T-helper 1 cell treated with Interleukin-12 subunit alpha and Interleukin-12 subunit beta and Interleukin-4 antibody, amounts not matched to agents 30 ng/mL and 1 ng/mL, for 36 hours (primary cell): ENCODE results near the gene RBMS3. TPM values are rescaled to one million over a fixed set of nuclear protein-coding genes. Genes with fewer than 3 reads are reported as not detected.
"Not testable (repeated sequence)": the region's sequence is repeated elsewhere in the genome, so short reads cannot be mapped to it uniquely, and the experiment has no call there.

Source experiments
- intact Hi-C: fragments of 100-400 bp; cut with micrococcal nuclease; formaldehyde crosslinking; loops from one replicate; pipeline ENCODE4 v1.15.1; 2024
- total RNA-seq: library from RNA; stranded (reverse); gene quantifications from 2 replicates; pipeline ENCODE4 v1.2.3, GENCODE V29; 2022

Gene RBMS3
- total RNA-seq, 1 donor from 2014 or later = 4.1 TPM

DNA sequence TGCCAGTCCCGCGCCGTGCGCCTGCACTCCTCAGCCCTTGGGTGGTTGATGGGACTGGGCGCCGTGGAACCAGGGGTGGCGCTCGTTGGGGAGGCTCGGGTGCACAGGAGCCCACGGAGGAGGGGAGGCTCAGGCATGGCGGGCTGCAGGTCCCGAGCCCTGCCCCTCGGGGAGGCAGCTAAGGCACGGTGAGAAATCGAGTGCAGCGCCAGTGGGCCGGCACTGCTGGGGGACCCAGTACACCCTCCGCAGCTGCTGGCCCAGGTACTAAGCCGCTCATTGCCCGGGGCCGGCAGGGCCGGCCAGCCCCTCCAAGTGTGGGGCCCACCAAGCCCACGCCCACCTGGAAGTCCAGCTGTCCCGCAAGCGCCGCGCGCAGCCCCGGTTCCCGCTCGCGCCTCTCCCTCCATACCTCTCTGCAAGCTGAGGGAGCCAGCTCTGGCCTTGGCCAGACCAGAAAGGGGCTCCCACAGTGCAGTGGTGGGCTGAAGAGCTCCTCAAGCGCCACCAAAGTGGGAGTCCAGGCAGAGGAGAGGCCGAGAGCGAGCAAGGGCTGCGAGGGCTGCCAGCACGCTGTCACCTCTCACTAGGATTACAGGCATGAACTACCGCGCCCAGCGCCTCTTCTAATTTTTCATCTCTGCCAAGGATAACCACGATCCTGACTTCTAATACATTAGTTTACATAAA lies 192.8 kb downstream of the RBMS3 start:
- intact Hi-C loops = not testable (repeated sequence)

DNA sequence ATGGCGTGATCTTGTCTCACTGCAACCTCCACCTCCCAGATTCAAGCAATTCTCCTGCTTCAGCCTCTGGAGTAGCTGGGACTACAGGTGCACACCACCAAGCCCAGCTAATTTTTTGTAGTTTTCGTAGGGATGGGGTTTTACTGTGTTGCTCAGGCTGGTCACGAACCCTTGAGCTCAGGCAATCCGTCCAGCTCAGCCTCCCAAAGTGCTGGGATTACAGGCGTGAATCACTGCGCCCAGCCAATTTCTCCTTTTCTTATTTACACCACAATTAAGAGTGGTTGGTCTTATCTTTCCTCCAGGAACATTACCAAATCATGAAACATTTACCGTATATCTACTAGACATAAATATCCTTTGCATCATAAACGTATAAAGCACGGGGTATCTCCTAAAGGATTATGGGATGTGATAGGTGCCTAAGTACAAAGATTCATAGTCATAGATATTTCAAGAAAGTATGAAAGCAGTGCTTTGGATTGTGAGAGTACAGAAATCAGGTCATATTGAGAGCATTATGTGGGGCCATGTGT lies 194.5 kb downstream of the RBMS3 start:
- intact Hi-C loops = no loop called here

DNA sequence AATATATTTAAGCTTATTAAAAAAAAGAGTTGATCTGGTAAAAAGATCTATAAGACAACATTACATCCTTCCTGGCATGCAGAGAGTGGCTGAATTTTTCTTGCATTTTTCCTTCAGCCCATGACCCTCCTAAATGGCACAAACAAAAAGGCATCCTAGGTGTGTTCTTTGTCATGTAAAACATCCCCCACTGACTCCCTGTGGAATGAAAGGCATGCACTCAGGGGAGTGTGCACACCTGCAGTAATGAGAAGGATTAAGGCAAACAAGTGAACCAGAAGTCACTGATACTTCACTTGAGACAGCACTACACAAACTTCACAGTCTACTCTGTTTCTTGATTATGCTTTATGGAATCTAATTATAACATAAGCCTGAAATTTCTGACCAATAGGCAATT lies 195.0 kb downstream of the RBMS3 start:
- intact Hi-C loops = no loop called here

DNA sequence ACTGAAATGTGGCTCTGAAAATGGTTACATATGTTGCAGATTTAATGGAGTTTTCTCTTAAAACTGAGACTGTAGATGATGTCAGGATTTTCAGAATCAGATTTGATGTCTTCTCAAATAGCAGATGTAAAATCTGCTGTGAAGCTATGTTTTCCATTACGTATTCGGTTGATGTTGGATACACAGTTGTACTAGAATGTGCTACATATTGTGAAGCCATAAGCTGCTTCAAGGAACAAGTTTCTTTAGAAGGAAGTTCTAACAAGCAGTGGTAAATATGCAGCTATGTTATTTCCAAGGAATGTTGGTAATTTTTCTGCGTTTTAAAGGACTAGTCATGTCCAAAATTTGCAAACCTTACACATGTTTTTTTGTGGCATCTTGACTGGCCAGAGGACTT lies 197.7 kb downstream of the RBMS3 start:
- intact Hi-C loops = no loop called here

DNA sequence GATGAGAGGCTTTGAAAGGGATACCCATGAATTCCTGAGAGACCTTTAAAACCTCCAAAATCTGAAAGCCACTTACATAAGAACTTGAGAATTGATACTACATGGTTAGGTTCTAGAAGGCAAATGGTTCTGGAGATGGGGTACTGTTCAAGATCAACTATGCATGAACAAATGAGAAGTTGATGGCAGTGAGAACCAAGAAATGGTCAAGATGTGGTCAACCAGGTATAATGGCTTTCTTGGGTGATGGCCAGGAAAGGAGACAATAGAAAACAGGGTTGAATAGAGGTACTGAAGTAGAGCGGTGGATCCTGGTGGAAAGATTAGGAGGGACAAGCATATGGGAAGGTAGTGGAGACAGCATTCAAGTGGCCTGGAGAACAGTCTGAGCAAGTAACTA lies 200.4 kb downstream of the RBMS3 start:
- intact Hi-C loops = no loop called here

DNA sequence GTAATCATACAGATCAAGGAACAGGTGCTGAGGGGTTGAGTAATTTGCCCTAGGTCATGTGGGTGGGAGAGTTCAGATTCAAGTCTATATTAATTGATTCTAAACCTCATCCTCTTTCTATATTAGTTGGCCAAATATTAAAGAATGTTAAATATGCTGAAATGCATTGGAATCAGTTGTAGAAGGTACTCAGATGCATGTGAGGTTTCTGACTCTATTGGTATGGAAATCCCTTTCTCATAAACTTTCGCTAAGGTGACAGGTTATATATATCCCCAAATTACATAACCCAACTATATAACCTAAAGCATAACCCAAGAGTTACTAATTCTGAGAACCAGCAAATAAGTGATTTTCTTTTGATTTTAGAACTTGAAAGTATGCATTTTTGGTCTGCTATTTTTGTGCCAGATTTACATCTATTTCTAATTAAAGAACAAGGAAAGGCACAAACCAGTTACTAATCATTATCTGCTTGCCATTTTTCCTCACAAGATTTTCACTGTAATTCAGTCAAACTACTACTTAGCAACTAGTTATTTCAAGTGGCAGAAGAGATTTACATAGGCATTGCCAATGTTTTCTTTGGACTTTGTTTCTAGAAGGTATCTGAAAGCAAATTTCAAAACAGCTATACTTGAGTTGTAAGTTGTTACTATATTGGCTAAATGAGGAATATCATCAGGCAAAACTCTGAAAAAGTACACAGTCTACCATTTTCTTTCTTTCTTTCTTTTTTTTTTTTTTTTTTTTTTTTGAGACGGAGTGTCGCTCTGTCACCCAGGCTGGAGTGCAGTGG lies 201.3 kb downstream of the RBMS3 start:
- intact Hi-C loops = no loop called here

DNA sequence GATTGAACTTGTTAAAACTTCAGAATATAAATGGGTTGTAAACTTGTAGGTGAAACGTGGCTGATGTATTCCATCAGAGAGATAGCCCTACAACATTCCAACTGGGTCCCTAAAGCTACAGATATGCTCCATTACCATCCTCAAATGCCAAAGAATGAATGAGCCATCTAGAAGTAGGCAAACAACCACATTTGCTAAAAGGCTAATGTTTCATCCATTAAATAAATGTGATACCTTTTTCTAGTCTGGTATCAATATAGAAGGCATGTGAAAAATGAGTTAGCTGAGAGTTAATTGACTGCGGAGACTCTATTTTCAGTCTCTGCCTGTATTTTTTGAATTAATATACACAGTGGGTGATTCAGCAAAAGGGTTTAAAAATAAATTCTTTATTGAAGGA lies 203.8 kb downstream of the RBMS3 start:
- intact Hi-C loops = no loop called here

DNA sequence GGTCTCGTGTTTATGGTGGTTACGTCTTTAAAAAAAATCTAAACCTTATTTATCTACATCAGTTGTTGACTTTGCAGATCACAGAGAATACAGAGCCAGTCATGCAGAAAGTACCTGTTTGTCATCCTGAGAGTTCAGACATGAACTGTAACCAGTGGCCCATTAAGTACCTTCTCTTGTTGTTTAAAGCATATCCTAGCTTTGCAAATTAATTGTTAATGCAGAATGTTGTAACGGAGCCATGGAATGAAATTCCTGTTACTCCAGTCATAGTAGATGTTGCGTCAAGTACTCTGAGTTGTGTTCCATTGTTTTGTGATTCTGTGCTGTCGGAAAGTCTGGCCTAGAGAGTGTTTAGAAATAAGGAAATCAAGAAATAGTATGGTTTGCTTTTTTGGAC lies 205.2 kb downstream of the RBMS3 start:
- intact Hi-C loops = no loop called here

DNA sequence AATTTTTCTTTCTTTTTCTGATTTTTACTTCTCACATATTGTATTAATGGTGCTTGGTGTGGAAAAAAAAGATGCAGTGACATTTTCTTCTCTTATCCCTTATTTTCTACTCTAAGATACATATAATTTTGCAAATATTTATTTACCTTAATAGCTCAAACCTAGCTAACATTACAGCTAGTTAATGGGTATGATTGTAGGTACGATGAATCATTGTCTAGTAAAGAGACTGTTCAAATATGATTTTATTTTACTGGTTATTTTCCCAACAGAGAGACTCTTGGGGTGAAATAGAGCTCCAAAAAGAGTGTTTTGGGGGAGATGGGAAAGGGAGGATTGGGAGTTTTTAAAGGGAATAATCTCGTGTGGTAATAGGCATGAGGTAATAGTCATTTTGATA lies 206.0 kb downstream of the RBMS3 start:
- intact Hi-C loops = no loop called here

DNA sequence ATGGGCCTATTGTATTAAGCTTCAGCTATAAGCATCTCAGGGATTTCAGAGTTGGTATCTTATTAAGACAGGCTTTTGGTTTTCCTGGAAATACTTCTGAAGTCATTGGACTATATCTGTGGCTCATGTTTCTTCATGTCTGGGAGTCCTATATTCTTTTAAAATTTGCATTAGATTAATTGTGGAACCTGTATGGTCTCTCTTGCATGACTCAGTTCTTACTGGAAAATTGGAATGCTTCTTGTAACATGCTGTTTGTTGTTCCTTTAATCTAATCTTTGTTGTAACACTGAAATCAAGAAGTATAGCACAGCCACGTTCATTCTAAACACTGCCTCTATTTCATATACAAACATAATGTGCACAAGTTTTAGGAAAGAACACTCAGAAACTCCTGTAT lies 208.1 kb downstream of the RBMS3 start:
- intact Hi-C loops = no loop called here

DNA sequence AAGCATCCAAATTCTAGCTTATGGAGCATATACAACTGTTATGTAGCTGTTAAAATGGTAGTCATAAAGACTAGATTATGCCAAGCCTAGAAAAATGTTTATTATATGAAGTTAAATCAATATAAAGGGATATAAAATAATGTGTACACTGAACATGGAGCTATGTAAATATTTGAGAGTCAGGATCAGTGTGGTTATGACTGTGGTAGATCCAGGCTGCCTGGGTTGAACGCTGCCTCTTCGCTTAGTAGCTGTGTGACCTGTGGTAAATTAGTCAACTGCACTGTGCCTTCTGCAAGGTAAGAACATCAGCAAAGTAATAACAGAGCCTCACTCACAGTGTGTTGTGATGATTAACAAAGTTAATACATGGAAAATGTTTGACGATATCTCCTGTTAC lies 212.2 kb downstream of the RBMS3 start:
- intact Hi-C loops = no loop called here

DNA sequence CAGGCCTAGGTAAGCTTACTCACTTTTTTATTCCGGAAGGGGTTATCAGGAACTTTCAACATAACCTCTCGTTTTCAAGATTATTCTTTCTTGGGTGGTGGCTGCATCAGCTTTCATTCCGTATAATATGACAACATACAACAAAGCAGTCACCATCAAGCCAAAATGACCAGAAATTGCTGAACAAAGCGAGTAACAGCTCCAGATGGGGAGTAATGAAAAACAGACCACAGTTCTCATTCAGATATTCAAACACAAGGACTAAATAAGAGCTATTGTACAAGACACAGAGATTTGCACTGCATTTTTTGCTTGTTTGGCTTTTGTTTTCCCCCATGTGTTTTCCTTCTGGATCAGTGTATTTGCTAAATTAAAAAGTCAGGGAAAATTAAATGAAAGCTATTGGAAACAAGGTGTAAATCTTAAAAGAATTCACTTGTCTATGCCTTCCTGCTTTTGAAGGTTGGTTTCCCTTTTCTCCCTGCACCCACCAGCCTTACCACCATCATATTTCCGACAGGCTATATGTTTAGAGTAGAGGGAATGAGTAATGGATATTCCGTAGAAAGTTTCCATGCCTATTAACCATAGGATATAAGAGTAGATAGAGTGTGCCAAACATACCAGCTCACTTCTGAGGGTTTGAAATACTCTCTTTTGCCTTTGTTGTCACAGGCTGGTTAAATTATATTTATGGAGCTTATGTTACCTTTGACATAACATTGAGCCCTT lies 213.6 kb downstream of the RBMS3 start:
- intact Hi-C loops = no loop called here

DNA sequence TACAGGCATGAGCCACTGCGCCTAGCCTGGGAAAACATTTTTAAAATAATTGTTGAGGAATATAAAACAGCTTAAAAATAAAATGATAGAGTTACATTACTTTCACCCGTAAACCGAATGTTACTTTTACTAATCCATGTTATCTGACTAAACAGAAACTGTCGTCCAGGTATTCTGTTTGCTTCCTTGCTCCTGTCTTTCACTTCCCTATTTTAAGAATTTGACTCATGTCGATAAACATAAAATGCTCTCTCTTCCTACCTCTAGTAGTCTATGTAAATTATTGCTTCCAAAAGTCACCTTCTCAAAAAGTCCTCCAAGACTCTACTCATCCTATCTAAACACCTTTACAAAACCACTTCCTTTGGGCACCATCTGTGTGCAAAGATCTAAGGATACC lies 216.4 kb downstream of the RBMS3 start:
- intact Hi-C loops = no loop called here

DNA sequence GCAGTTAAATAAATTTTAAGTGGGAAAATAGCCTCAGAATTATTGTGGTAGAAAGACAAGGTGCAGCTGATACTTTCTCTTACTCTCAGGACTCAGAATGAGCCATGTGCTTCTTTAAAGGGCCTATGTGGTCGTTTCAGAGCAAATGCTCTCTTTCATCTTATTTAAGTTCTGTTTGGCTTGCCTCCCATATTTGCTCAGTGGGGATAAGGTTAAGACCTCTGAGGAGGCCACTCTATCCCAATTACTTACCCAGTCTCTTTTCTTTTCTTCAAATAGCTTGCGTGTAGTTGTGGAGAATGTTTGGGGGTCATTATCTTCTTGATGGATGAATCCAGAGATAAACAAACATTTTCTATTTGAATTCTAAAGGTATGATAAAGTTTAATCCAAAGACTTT lies 221.9 kb downstream of the RBMS3 start:
- intact Hi-C loops = no loop called here

DNA sequence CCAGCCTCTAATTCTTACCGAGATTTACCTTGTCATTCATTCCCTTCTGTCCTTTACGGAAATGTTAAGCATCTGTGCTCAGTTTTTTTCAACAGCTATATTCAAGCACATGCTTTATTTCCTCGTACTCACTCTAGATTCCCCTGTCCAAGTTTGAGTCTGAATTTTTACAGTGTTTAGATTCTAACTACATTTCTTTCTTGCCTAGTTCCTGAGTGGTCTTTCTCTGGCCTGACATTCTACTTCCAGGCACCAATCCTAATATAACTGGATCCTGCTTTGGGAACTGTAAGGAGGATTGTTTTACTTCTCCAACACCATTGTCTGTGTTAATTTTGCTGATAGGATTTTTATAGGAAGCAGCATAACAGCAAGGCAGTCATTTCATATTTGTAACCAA lies 222.4 kb downstream of the RBMS3 start:
- intact Hi-C loops = no loop called here

DNA sequence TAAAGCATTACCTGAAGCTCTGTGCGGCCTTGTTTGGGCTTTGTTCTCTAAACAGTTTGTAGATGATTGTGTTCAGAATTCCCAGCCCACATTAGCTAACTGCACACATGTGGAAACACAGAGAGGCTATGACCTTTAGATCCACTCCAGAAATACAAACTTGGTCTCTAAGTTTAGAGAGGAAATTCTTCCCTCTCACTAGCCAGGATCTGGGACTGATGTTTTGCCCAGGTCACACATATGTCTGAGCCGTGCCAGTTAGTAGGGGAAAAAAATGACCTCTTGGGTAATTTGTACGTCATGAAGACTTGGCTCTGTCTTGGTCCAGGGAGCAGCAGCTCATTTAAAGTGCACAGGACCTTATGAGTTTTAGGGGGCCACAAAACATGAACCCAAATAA lies 223.1 kb downstream of the RBMS3 start:
- intact Hi-C loops = no loop called here

DNA sequence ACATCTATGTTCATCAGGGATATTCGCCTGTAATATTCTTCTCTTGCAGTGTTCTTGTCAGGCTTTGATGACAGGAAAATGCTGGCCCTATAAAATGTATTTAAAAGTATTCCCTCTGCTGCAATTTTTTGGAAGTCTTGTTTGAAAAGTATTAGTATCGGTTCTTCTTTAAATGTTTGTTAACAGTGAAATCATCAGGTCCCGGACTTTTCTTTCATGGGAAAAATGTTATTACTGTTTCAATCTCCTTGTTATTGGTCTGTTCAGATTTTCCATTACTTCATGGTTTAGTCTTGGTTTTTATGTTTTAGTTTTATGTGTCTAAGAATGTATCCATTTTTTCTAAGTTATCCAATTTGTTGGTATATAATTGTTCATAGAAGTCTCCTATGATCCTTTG lies 225.6 kb downstream of the RBMS3 start:
- intact Hi-C loops = no loop called here

DNA sequence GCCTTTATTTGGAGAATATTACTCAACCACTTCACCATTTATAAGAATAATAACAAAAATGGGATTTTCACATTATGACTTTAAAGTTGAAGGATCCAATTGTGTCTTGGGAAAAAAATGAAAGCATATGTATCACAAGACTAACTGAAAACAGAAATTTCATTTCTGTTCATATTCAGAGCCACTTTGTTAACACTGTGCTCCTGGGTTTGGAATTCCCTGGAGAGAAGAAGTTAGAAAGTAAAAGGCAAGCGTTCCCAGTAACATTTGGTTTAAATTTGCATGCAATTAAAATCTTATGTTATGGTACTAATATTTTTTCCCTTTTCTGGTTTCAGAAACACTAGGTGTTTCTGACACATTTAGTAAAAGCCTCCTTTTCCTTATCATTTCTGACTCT lies 230.8 kb downstream of the RBMS3 start:
- intact Hi-C loops = loop anchor here (10.0 kb wide), 1 partner anchor 227 kb away; the partner anchor contains the start of gene RBMS3

DNA sequence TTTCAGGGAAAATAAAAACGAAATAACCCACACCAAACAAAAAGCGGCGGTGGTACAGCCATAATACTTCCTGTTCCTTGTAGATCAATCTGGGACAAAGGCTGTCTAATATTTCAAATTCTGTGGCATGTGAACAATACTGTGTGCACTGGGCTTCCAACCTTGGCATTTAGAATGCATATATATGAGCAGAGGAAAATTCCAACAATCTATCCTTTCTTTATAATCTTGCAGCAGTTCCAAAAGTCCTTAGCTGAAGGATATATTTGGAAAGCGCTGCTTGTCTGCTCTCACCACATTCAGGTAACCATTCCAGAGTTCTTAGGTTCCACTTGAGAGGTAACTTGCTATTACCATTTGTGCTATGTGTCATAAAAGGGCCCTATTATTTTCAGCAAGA lies 231.8 kb downstream of the RBMS3 start:
- intact Hi-C loops = loop anchor here (10.0 kb wide), 1 partner anchor 228 kb away; the partner anchor contains the start of gene RBMS3

DNA sequence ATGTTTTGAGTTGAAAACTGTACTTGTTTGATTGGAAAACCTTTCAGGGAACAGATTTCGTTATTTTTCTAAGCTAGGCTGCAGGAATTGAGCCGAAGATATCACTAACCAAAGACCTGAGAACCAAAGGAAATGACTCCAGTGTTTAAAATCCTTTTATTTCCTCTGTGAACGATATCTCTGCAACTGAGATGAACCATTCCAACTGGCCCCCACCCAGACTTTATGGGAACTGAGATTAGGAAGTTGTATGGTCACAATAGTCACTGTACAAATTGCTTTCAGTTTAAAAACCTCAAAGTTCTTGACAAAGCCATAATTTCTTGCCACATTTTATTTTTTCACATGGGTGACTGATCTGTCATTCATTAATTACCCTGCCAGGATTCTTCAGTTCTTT lies 232.4 kb downstream of the RBMS3 start:
- intact Hi-C loops = loop anchor here (10.0 kb wide), 1 partner anchor 228 kb away; the partner anchor contains the start of gene RBMS3

DNA sequence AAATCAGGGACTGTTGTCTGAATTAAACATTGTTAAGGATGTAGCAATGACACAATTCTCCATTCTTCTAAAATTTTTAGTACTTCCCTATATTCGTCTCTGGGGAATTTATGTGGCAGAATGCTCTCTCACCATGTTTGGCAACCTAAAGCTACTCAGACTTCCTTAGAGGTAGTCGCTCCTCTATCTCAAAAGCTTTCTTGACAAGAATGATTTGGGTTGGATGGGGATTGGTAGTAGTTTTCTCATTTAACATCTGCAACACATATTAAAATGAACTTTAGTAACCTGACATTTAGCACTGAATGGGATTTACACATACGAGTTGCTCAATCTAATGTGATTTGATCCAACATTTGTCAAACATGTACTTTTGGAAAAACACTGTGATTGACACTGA lies 233.3 kb downstream of the RBMS3 start:
- intact Hi-C loops = loop anchor here (10.0 kb wide), 1 partner anchor 229 kb away; the partner anchor contains the start of gene RBMS3

DNA sequence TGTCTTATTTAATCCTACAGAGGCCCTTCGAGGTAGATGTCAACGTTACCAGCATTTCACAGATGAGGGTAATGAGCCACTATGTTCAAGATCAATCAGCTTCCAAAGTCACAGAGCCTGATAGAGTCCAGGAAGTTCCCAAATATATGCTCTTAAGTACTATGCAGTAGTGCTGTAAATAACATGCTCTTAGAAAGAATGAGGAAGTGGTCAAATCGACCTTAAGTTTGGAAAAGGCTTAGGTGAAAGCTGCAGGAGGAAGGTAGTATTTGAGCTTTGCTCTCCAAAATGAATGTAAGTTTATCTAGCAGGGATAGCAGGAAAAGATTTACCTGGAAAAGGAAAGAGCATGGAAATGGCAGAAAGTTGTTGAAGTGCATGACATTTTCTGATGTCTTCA lies 234.0 kb downstream of the RBMS3 start:
- intact Hi-C loops = loop anchor here (10.0 kb wide), 1 partner anchor 230 kb away; the partner anchor contains the start of gene RBMS3
